GM12878 (cell line): ENCODE results near the gene SETD6. TPM values are rescaled to one million over a fixed set of nuclear protein-coding genes. Genes with fewer than 3 reads are reported as not detected.

Experiments used
- BCL11A ChIP-seq: IDR thresholded peaks from 2 replicates; pipeline ENCODE4 v1.6.1; 2011; ENCODE audit warnings: low read depth, low read length
- CBX5 ChIP-seq: sonication (generic); IDR thresholded peaks from 2 replicates; pipeline ENCODE4 v1.6.1; 2016; ENCODE audit warnings: low read depth, moderate library complexity, mild to moderate bottlenecking, inconsistent platforms
- CEBPB ChIP-seq, 2 experiments: fragments of 150-350 bp in 1 of 2; IDR thresholded peaks; 2 replicates each; pipeline ENCODE4 v1.6.1; 2012 to 2014; ENCODE audit warnings: low read depth in 2 of 2, low read length in 2 of 2, borderline replicate concordance in 1 of 2, inconsistent platforms in 1 of 2
- IKZF2 ChIP-seq, 2 experiments: fragments of 450-650 bp; IDR thresholded peaks; 2 replicates each; pipeline ENCODE4 v1.6.1; 2017; ENCODE audit warnings: mild to moderate bottlenecking in 2 of 2, moderate library complexity in 2 of 2
- PRDM15 ChIP-seq: fragments of 450-650 bp; formaldehyde crosslinking; IDR thresholded peaks from 2 replicates; pipeline ENCODE4 v1.4.0; 2020; ENCODE audit warnings: mild to moderate bottlenecking, moderate library complexity
- REST ChIP-seq: IDR thresholded peaks from 2 replicates; pipeline ENCODE4 v1.6.1; 2012; ENCODE audit warnings: mild to moderate bottlenecking, low read depth, low read length
- polyA plus RNA-seq, 11 experiments: library from polyadenylated mRNA; depleted of rRNA in 4 of 11; unstranded in 6 of 11; stranded (reverse) in 5 of 11; fragments of >200 nt; fragmentation: Nextera tagmentation in 4 of 11; fragmentation: Illumina TruSeq in 1 of 11; extraction: Ambion mirVana in 4 of 11; extraction: Trizol in 1 of 11; gene quantifications; 1 replicate in 1 of 11; 2 replicates in 10 of 11; pipeline versions ENCODE4 v1.2.1 to v1.2.3, GENCODE V29; 2011 to 2016; ENCODE audit warnings: inconsistent platforms in 2 of 11, missing spikeins in 2 of 11, low read depth in 1 of 11
- total RNA-seq, 4 experiments: library from RNA; depleted of rRNA in 3 of 4; stranded (reverse); fragments of >200 nt in 3 of 4; fragmentation: Illumina TruSeq in 1 of 4; extraction: Trizol in 1 of 4; gene quantifications; 2 replicates each; pipeline versions ENCODE4 v1.2.1 to v1.2.3, GENCODE V29; 2013 to 2021
- TF ChIP-seq, protein P1 (sequence below): IDR thresholded peaks from 2 replicates; pipeline ENCODE4 v1.6.1; 2011; ENCODE audit warnings: borderline replicate concordance, low read depth, mild to moderate bottlenecking, moderate library complexity, low read length; ENCODE audit not compliant: insufficient read depth, poor library complexity, severe bottlenecking
- TF ChIP-seq, protein P2 (sequence below): fragments of 450-650 bp; formaldehyde crosslinking; IDR thresholded peaks from 2 replicates; pipeline ENCODE4 v1.5.0; 2022; ENCODE audit warnings: mild to moderate bottlenecking, missing genetic modification characterization

Gene SETD6
- total and polyA plus RNA-seq, 10 of the 15 experiments (the other 5 are each of a cell fraction or from before 2014, with no cell fraction given) = 8.2 to 23.8 (median 16.2) TPM

DNA sequence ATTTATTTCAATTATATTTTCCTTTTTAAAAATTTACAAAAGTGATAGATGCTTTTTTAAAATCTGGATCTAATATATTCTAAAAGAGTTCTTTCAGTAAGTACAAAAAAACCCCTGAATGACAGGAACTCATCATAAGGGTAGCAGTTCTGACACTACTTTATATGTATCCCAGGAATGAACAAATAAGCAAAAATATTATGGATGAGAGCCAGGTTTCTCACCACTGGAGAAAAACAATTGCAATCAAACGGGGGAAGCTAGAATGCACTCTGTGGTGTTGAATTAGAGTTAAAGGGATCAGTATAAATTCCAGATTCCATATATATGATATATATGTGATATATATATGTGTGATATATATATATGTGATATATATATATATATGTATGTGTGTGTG is 38.5 kb upstream of the SETD6 start (continued):
- TF ChIP-seq REST (no peak), IKZF2 (IDR thresholded peaks at IDR 0.05) (no peak), PRDM15 (CRISPR knock-in tag) (no peak), BCL11A (no peak), CBX5 (no peak), CEBPB (IDR thresholded peaks at IDR 0.05; ENCODE audit: borderline replicate concordance in 1 of 2, low read depth in 2 of 2, low read length in 2 of 2) (no peak)
- TF ChIP-seq, protein P1, sequence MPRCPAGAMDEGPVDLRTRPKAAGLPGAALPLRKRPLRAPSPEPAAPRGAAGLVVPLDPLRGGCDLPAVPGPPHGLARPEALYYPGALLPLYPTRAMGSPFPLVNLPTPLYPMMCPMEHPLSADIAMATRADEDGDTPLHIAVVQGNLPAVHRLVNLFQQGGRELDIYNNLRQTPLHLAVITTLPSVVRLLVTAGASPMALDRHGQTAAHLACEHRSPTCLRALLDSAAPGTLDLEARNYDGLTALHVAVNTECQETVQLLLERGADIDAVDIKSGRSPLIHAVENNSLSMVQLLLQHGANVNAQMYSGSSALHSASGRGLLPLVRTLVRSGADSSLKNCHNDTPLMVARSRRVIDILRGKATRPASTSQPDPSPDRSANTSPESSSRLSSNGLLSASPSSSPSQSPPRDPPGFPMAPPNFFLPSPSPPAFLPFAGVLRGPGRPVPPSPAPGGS = no peak
- TF ChIP-seq, protein P2, sequence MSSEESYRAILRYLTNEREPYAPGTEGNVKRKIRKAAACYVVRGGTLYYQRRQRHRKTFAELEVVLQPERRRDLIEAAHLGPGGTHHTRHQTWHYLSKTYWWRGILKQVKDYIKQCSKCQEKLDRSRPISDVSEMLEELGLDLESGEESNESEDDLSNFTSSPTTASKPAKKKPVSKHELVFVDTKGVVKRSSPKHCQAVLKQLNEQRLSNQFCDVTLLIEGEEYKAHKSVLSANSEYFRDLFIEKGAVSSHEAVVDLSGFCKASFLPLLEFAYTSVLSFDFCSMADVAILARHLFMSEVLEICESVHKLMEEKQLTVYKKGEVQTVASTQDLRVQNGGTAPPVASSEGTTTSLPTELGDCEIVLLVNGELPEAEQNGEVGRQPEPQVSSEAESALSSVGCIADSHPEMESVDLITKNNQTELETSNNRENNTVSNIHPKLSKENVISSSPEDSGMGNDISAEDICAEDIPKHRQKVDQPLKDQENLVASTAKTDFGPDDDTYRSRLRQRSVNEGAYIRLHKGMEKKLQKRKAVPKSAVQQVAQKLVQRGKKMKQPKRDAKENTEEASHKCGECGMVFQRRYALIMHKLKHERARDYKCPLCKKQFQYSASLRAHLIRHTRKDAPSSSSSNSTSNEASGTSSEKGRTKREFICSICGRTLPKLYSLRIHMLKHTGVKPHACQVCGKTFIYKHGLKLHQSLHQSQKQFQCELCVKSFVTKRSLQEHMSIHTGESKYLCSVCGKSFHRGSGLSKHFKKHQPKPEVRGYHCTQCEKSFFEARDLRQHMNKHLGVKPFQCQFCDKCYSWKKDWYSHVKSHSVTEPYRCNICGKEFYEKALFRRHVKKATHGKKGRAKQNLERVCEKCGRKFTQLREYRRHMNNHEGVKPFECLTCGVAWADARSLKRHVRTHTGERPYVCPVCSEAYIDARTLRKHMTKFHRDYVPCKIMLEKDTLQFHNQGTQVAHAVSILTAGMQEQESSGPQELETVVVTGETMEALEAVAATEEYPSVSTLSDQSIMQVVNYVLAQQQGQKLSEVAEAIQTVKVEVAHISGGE (CRISPR knock-in tag) = no peak
